Small intestine (tissue), 7 donors: ENCODE results near the gene GNAI1. TPM values are rescaled to one million over a fixed set of nuclear protein-coding genes. Genes with fewer than 3 reads are reported as not detected.
"Not testable (repeated sequence)": the region's sequence is repeated elsewhere in the genome, so short reads cannot be mapped to it uniquely, and the experiment has no call there.

Experiments used
- DNase-seq, 2 donors: peaks; one replicate each; pipeline versions ENCODE4 v3.0.0 to v3.0.0-alpha.2; 2013
- FAIRE-seq: peaks from 2 replicates; lab custom pipeline; 2012; peaks lifted over from hg19 to GRCh38; lab: Jason Lieb, UNC
- H3K27ac ChIP-seq, 3 donors: one replicate each; pipeline ENCODE4 v1.5.1; 2013; ENCODE audit warnings: low read length in 2 of 3, mild to moderate bottlenecking in 2 of 3, control low read depth in 1 of 3, inconsistent platforms in 1 of 3, low read depth in 1 of 3, moderate library complexity in 1 of 3
- H3K27me3 ChIP-seq, 3 donors: one replicate each; pipeline ENCODE4 v1.6.1; 2013; ENCODE audit warnings: low read length in 3 of 3, inconsistent platforms in 1 of 3; ENCODE audit not compliant: control insufficient read depth in 3 of 3, insufficient read depth in 3 of 3
- H3K36me3 ChIP-seq, 3 donors: one replicate each; pipeline ENCODE4 v1.6.1; 2013; ENCODE audit warnings: low read length in 3 of 3, inconsistent platforms in 1 of 3, low read depth in 1 of 3, mild to moderate bottlenecking in 1 of 3, moderate library complexity in 1 of 3; ENCODE audit not compliant: control insufficient read depth in 3 of 3, insufficient read depth in 2 of 3
- H3K4me1 ChIP-seq, 3 donors: one replicate each; pipeline ENCODE4 v1.6.1; 2013; ENCODE audit warnings: low read length in 2 of 3, inconsistent platforms in 1 of 3, low read depth in 1 of 3, mild to moderate bottlenecking in 1 of 3, moderate library complexity in 1 of 3; ENCODE audit not compliant: control insufficient read depth in 3 of 3, insufficient read depth in 2 of 3
- H3K4me3 ChIP-seq, 3 donors: one replicate each; pipeline ENCODE4 v1.5.1; 2013; ENCODE audit warnings: low read length in 3 of 3, control low read depth in 1 of 3, inconsistent platforms in 1 of 3, low read depth in 1 of 3, mild to moderate bottlenecking in 1 of 3, moderate library complexity in 1 of 3
- H3K9me3 ChIP-seq, 2 donors: one replicate each; pipeline ENCODE4 v1.6.1; 2013; ENCODE audit warnings: low read depth in 1 of 2, low read length in 1 of 2; ENCODE audit not compliant: control insufficient read depth in 2 of 2, insufficient read depth in 1 of 2
- WGBS, 3 donors: extraction: QIAGEN DNeasy Blood & Tissue Kit; methylation state at CpG; one replicate each; pipeline ENCODE4 v1.1.7; 2013; 5-methylcytosine and 5-hydroxymethylcytosine counted together
- polyA plus RNA-seq, 4 donors: library from polyadenylated mRNA; stranded (reverse) in 3 of 4; unstranded in 1 of 4; fragments of 200-250 nt in 3 of 4; fragments of 120-200 nt in 1 of 4; gene quantifications; one replicate each; pipeline versions ENCODE4 v1.2.1 to v1.2.3, GENCODE V29; 2013
- donor health status: healthy with polysubstance abuse.
- donor health status: control.
- donor health status: control.
- donor health status: Bipolar disorder and iron deficiency.
- donor health status: healthy.

GNAI1 gene
- polyA plus RNA-seq, 4 donors: 6.7 to 19.0 (median 8.6) TPM

DNA sequence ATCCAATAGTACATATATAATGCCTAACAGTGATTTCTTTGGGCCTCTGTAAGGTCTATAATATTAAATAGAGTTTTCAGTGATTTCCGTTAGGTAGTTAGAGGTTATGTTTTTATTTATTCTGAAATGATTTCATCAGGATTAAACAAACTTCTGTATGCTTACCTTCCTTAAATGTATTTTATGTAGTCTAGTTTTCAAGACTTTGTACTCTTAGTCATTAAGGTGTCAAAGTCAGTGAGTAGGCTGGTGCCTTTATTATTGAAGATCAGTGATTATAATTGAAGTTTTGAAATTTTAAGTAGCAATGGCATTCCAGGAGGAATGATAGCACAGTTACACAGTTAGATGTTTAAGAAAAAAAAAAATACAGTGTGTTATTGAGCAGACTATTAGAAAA lies 20.7 kb downstream of the GNAI1 start:
- no peak overlapping the region for H3K27ac ChIP-seq
- DNase-seq: peak in 1 of 2 donors; percentile 14
- no peaks in the 10 kb centered on the region for H3K27me3 ChIP-seq
- peaks cover 0 to 5% of the 10 kb centered on the region in 2 donors for H3K9me3 ChIP-seq
- H3K4me1 ChIP-seq: peaks cover 0 to 7% (median 0%) of the 10 kb centered on the region in 3 donors
- H3K4me3 ChIP-seq: no peak overlapping the region
- peaks cover 0 to 2% (median 0%) of the 10 kb centered on the region in 3 donors for H3K36me3 ChIP-seq
- WGBS, 3 donors: 58 to 81% (median 78%) methylated on average over 1 of the region's 1 CpG
- FAIRE-seq: no peak

GRCh38 chr7:80157770-80158169 lies 23.1 kb downstream of the GNAI1 start:
- H3K4me1 ChIP-seq, H3K4me3 ChIP-seq, H3K36me3 ChIP-seq, DNase-seq, FAIRE-seq, H3K27me3 ChIP-seq, H3K27ac ChIP-seq, H3K9me3 ChIP-seq: not testable (repeated sequence)
- WGBS, 3 donors: 83 to 90% (median 87%) methylated on average over 4 of the region's 4 CpGs

- peaks cover 0 to 2% (median 0%) of the 10 kb centered on the region in 3 donors for H3K36me3 ChIP-seq
- H3K4me3 ChIP-seq: no peak overlapping the region
- 84 to 87% (median 86%) methylated on average over 3 of the region's 3 CpGs for WGBS, 3 donors
- H3K27ac ChIP-seq: no peak overlapping the region
- DNase-seq: no peak
- no peaks in the 10 kb centered on the region for H3K4me1 ChIP-seq
- peaks cover 0 to 9% of the 10 kb centered on the region in 2 donors for H3K9me3 ChIP-seq
- no peaks in the 10 kb centered on the region for H3K27me3 ChIP-seq
- FAIRE-seq: no peak
Measured at GRCh38 chr7:80159802-80160201, 25.2 kb downstream of the GNAI1 start.

- peaks cover 0 to 9% of the 10 kb centered on the region in 2 donors for H3K9me3 ChIP-seq
- WGBS, 3 donors: 65 to 84% (median 84%) methylated on average over 1 of the region's 1 CpG
- no peak for FAIRE-seq
- H3K27me3 ChIP-seq: no peaks in the 10 kb centered on the region
- H3K4me1 ChIP-seq: no peaks in the 10 kb centered on the region
- H3K27ac ChIP-seq: no peak overlapping the region
- no peak overlapping the region for H3K4me3 ChIP-seq
- no peak for DNase-seq
- peaks cover 0 to 2% (median 0%) of the 10 kb centered on the region in 3 donors for H3K36me3 ChIP-seq
Measured at GRCh38 chr7:80161466-80161865, 26.8 kb downstream of the GNAI1 start.

- H3K9me3 ChIP-seq: peaks cover 0 to 4% of the 10 kb centered on the region in 2 donors
- FAIRE-seq (no peak), DNase-seq (no peak)
- no peak overlapping the region for H3K4me3 ChIP-seq
- no peaks in the 10 kb centered on the region for H3K4me1 ChIP-seq
- H3K36me3 ChIP-seq: no peaks in the 10 kb centered on the region
- no peak overlapping the region for H3K27ac ChIP-seq
- H3K27me3 ChIP-seq: no peaks in the 10 kb centered on the region
Measured at GRCh38 chr7:80165177-80165576, 30.5 kb downstream of the GNAI1 start.

DNA sequence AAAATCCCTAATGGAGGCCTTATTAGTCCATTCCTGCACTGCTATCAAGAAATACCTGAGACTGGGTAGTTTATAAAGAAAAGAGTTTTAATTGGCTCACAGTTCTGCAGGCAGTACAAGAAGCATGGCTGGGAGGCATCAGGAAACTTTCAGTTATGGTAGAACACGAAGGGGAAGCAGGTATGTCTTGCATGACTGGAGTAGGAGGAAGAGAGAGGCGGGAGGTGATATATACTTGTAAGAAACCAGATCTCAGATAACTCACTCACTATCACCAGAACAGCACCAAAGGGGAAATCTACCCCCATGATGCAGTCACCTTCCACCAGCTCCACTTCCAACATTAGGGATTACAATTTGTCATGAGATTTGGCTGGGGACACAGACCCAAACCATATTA lies 35.8 kb downstream of the GNAI1 start:
- no peaks in the 10 kb centered on the region for H3K4me1 ChIP-seq
- no peaks in the 10 kb centered on the region for H3K36me3 ChIP-seq
- 81 to 96% (median 89%) methylated on average over 2 of the region's 2 CpGs for WGBS, 3 donors

GRCh38 chr7:80172387-80172786 lies 37.8 kb downstream of the GNAI1 start:
- no peaks in the 10 kb centered on the region for H3K36me3 ChIP-seq
- H3K9me3 ChIP-seq: peaks cover 0 to 6% of the 10 kb centered on the region in 2 donors

More for the DNA sequence above, 35.8 kb downstream of the GNAI1 start:
- no peak for FAIRE-seq
- Histone ChIP-seq H3K4me3 (no peak overlapping the region), H3K9me3 (peaks cover 0 to 6% of the 10 kb centered on the region in 2 donors), H3K27ac (no peak overlapping the region), H3K27me3 (no peaks in the 10 kb centered on the region)
- no peak for DNase-seq

DNA sequence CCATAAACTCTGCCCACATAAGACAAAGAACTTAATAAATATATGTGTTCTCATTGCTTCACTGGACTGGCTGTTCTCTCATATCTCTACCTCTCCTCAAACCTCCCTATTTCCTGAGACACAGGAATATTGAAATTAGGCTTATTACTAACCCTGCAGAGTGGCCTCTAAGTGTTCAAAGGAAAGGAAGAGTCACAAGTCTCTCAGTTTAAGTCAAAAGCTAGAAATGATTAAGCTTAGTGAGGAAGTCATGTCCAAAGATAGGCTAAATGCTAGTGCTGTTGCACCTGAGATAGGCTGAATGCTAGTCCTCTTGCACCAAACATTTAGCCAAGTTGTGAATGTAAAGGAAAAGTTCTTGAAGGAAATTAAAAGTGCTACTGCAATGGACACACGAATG lies 41.1 kb downstream of the GNAI1 start:
- Histone ChIP-seq H3K36me3 (no peaks in the 10 kb centered on the region), H3K4me1 (no peaks in the 10 kb centered on the region), H3K9me3 (peaks cover 0 to 2% of the 10 kb centered on the region in 2 donors), H3K27me3 (no peaks in the 10 kb centered on the region), H3K4me3 (no peak overlapping the region), H3K27ac (no peak overlapping the region)
- DNase-seq (no peak), FAIRE-seq (no peak)
- 75 to 85% (median 83%) methylated on average over 1 of the region's 1 CpG for WGBS, 3 donors

More at GRCh38 chr7:80172387-80172786, 37.8 kb downstream of the GNAI1 start:
- WGBS, 3 donors: 70 to 81% (median 76%) methylated on average over 4 of the region's 4 CpGs
- Histone ChIP-seq H3K27me3 (no peaks in the 10 kb centered on the region), H3K27ac (no peak overlapping the region), H3K4me1 (no peaks in the 10 kb centered on the region), H3K4me3 (no peak overlapping the region)
- FAIRE-seq (no peak), DNase-seq (no peak)

DNA sequence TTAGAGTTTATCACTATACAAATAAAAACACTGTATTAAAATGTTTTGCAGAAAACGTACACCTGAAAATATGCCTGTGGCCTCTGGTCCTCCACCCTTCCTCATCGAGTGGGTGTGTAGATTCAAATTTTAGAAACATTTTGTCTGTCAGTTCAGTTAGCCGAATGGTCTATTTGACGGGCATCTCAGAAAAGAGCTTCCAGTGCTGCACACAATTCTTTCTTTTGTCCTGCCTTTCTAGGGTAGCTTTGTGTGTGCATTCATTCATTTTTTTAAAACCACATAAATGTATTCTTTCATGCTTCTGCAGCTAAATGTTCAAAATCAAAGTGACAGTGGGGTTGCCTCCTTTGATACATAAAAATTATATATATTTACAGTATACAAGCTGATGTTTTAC lies 46.8 kb downstream of the GNAI1 start:
- FAIRE-seq (no peak), DNase-seq (no peak)
- H3K27ac ChIP-seq: no peak overlapping the region
- no peak overlapping the region for H3K4me3 ChIP-seq
- 77 to 83% (median 81%) methylated on average over 4 of the region's 4 CpGs for WGBS, 3 donors
- H3K4me1 ChIP-seq: no peaks in the 10 kb centered on the region
- no peaks in the 10 kb centered on the region for H3K36me3 ChIP-seq
- H3K9me3 ChIP-seq: no peaks in the 10 kb centered on the region
- H3K27me3 ChIP-seq: no peaks in the 10 kb centered on the region
